ENCODE measurements around the gene WNT5A.

WNT5A gene

DNA sequence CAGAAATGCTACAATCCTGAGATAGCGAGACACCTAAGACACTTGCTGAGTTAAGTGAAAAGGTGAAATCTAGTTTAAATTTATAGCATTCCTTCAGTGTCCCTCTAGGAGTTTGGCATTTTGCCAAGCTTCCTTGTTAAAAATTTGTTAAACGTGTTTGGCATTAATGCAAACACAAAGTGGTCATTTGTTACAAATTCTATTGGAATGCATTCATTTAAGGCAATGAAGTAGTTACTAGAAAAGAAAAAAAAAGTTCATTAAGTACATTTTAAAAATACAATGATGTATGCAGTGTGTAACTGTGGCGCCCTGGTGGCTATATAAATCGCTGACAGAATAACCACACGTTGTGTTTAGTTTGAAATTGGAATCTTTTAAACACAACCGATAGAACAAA, 31.3 kb upstream of the WNT5A start (continued):
- TF ChIP-seq REPIN1 (tag by site-specific recombination; IDR thresholded peaks at IDR 0.05; ENCODE audit: low read depth) (no peak), ZNF785 (tag by site-specific recombination; IDR thresholded peaks at IDR 0.05) (no peak), ZNF221 (tag by site-specific recombination; IDR thresholded peaks at IDR 0.05; ENCODE audit: borderline replicate concordance) (no peak)

DNA sequence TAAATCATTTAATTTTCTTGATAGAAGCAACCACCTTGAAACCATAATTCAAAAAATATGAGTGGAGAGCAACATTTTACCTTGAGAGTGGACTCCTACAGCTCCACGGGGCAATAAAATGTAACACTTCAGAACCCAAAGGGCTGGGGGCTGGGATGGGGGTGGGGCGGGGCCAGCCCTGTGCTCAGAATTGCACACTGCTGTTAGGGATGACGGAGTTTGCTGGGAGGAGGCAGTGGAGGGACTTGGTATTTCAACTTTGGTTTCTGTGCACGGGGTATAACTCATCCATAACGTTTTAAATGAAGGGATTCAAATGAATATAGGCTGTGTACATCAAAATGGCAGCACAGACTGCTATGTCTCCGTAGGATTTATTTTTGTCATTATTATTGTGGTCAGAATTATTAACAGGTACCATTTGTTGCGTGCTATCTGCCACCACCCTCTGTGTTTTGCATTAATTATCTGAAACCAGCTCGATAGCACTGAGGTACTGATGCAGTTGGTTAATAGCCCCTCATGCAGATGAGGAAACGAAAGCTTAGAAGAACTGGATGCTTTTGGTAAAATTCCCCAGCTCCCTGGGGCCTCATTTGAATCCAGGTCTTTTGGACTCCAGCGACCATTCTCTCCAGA, 29.4 kb upstream of the WNT5A start:
- H3K4me1 ChIP-seq (ENCODE audit: control insufficient read depth, insufficient read depth, low read length) = peaks cover 28% of the 10 kb centered on the region
- H3K9me3 ChIP-seq (ENCODE audit: control insufficient read depth, insufficient read depth, low read depth, low read length) = no peaks in the 10 kb centered on the region
- H3K4me3 ChIP-seq (ENCODE audit: low read depth, low read length) = no peak overlapping the region
- no peak overlapping the region for H3K27ac ChIP-seq (ENCODE audit: extremely low read depth, low read depth, low read length)
- no peaks in the 10 kb centered on the region for H3K36me3 ChIP-seq (ENCODE audit: control insufficient read depth in 2 of 2, insufficient read depth in 1 of 2, low read length in 2 of 2)
- CTCF ChIA-PET = no interaction called here
- POLR2A ChIA-PET = no interaction called here
- TF ChIP-seq ZNF621 (tag by site-specific recombination; IDR thresholded peaks at IDR 0.05) (no peak), ZNF311 (tag by site-specific recombination; IDR thresholded peaks at IDR 0.05; ENCODE audit: borderline replicate concordance) (no peak), ZFP3 (tag by site-specific recombination; IDR thresholded peaks at IDR 0.05; ENCODE audit: low read depth) (0 out of 2 replicates have a peak, but pooled peaks have one; percentile 14), ZSCAN23 (tag by site-specific recombination; IDR thresholded peaks at IDR 0.05) (no peak), ZNF274 (IDR thresholded peaks at IDR 0.05; ENCODE audit: low read length) (no peak), ZNF274 (tag by site-specific recombination; IDR thresholded peaks at IDR 0.05; ENCODE audit: borderline replicate concordance) (no peak), SP3 (tag by site-specific recombination; IDR thresholded peaks at IDR 0.05) (no peak), PRDM1 (tag by site-specific recombination; IDR thresholded peaks at IDR 0.05) (no peak), ZNF335 (tag by site-specific recombination; conservative IDR thresholded peaks at IDR 0.05) (0 out of 2 replicates have a peak, but pooled peaks have one; percentile 28), ZNF184 (tag by site-specific recombination; IDR thresholded peaks at IDR 0.05) (no peak), SCRT2 (tag by site-specific recombination; IDR thresholded peaks at IDR 0.05) (0 out of 2 replicates have a peak, but pooled peaks have one; percentile 50), ZNF302 (tag by site-specific recombination; IDR thresholded peaks at IDR 0.05; ENCODE audit: low read depth) (no peak), IKZF3 (tag by site-specific recombination; IDR thresholded peaks at IDR 0.05) (no peak), ZFP69B (tag by site-specific recombination; IDR thresholded peaks at IDR 0.05) (no peak), ZNF707 (tag by site-specific recombination; IDR thresholded peaks at IDR 0.05) (no peak), ZNF549 (tag by site-specific recombination; IDR thresholded peaks at IDR 0.05) (no peak), ZBTB20 (tag by site-specific recombination; IDR thresholded peaks at IDR 0.05) (peak; percentile 59), MYNN (tag by site-specific recombination; IDR thresholded peaks at IDR 0.05; ENCODE audit: borderline replicate concordance) (no peak), ZNF660 (tag by site-specific recombination; IDR thresholded peaks at IDR 0.05) (no peak), ZBTB21 (tag by site-specific recombination; IDR thresholded peaks at IDR 0.05) (peak; percentile 28; the same call in 1 of the 2 replicates)
- TF ChIP-seq, protein P1, sequence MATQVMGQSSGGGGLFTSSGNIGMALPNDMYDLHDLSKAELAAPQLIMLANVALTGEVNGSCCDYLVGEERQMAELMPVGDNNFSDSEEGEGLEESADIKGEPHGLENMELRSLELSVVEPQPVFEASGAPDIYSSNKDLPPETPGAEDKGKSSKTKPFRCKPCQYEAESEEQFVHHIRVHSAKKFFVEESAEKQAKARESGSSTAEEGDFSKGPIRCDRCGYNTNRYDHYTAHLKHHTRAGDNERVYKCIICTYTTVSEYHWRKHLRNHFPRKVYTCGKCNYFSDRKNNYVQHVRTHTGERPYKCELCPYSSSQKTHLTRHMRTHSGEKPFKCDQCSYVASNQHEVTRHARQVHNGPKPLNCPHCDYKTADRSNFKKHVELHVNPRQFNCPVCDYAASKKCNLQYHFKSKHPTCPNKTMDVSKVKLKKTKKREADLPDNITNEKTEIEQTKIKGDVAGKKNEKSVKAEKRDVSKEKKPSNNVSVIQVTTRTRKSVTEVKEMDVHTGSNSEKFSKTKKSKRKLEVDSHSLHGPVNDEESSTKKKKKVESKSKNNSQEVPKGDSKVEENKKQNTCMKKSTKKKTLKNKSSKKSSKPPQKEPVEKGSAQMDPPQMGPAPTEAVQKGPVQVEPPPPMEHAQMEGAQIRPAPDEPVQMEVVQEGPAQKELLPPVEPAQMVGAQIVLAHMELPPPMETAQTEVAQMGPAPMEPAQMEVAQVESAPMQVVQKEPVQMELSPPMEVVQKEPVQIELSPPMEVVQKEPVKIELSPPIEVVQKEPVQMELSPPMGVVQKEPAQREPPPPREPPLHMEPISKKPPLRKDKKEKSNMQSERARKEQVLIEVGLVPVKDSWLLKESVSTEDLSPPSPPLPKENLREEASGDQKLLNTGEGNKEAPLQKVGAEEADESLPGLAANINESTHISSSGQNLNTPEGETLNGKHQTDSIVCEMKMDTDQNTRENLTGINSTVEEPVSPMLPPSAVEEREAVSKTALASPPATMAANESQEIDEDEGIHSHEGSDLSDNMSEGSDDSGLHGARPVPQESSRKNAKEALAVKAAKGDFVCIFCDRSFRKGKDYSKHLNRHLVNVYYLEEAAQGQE (tag by site-specific recombination; IDR thresholded peaks at IDR 0.05) = no peak
- TF ChIP-seq, protein P2, sequence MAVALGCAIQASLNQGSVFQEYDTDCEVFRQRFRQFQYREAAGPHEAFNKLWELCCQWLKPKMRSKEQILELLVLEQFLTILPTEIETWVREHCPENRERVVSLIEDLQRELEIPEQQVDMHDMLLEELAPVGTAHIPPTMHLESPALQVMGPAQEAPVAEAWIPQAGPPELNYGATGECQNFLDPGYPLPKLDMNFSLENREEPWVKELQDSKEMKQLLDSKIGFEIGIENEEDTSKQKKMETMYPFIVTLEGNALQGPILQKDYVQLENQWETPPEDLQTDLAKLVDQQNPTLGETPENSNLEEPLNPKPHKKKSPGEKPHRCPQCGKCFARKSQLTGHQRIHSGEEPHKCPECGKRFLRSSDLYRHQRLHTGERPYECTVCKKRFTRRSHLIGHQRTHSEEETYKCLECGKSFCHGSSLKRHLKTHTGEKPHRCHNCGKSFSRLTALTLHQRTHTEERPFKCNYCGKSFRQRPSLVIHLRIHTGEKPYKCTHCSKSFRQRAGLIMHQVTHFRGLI (tag by site-specific recombination; IDR thresholded peaks at IDR 0.05) = no peak
- TF ChIP-seq, protein P3, sequence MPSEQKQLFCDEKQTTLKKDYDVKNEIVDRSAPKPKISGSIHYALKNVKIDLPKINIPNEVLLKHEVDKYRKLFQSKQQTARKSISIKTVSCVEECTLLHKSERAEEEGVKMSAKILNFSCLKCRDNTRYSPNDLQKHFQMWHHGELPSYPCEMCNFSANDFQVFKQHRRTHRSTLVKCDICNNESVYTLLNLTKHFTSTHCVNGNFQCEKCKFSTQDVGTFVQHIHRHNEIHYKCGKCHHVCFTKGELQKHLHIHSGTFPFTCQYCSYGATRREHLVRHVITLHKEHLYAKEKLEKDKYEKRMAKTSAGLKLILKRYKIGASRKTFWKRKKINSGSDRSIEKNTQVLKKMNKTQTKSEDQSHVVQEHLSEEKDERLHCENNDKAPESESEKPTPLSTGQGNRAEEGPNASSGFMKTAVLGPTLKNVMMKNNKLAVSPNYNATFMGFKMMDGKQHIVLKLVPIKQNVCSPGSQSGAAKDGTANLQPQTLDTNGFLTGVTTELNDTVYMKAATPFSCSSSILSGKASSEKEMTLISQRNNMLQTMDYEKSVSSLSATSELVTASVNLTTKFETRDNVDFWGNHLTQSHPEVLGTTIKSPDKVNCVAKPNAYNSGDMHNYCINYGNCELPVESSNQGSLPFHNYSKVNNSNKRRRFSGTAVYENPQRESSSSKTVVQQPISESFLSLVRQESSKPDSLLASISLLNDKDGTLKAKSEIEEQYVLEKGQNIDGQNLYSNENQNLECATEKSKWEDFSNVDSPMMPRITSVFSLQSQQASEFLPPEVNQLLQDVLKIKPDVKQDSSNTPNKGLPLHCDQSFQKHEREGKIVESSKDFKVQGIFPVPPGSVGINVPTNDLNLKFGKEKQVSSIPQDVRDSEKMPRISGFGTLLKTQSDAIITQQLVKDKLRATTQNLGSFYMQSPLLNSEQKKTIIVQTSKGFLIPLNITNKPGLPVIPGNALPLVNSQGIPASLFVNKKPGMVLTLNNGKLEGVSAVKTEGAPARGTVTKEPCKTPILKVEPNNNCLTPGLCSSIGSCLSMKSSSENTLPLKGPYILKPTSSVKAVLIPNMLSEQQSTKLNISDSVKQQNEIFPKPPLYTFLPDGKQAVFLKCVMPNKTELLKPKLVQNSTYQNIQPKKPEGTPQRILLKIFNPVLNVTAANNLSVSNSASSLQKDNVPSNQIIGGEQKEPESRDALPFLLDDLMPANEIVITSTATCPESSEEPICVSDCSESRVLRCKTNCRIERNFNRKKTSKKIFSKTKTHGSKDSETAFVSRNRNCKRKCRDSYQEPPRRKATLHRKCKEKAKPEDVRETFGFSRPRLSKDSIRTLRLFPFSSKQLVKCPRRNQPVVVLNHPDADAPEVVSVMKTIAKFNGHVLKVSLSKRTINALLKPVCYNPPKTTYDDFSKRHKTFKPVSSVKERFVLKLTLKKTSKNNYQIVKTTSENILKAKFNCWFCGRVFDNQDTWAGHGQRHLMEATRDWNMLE (tag by site-specific recombination; conservative IDR thresholded peaks at IDR 0.05; ENCODE audit: low read depth) = no peak
- TF ChIP-seq, protein P4, sequence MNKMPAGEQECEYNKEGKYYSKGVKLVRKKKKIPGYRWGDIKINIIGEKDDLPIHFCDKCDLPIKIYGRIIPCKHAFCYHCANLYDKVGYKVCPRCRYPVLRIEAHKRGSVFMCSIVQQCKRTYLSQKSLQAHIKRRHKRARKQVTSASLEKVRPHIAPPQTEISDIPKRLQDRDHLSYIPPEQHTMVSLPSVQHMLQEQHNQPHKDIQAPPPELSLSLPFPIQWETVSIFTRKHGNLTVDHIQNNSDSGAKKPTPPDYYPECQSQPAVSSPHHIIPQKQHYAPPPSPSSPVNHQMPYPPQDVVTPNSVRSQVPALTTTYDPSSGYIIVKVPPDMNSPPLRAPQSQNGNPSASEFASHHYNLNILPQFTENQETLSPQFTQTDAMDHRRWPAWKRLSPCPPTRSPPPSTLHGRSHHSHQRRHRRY (tag by site-specific recombination; IDR thresholded peaks at IDR 0.05) = no peak

Measured in HEK293 (cell line).